Stimulated activated CD4-positive, alpha-beta T cell treated with anti-CD3 and anti-CD28 coated beads, Interleukin-4, amount 100 ng/mL, for 1 hour (primary cell): ENCODE measurements around the gene USF2.

Experiments used
- DNase-seq: peaks from one replicate; pipeline ENCODE4 v3.0.0-alpha.2; 2020

USF2 gene

GRCh38 chr19:35246466-35247092 is 22.2 kb upstream of the USF2 start:
- no peak for DNase-seq

GRCh38 chr19:35247526-35248309 is 21.0 kb upstream of the USF2 start:
- peak; percentile 64 for DNase-seq

- peak; percentile 67 for DNase-seq
Observed at GRCh38 chr19:35248310-35249145, 20.2 kb upstream of the USF2 start, which contains the start of gene LSR. TSS of gene LSR (plus strand) at chr19:35249002. CDS start at chr19:35249023, 21 bp downstream.

- no peak for DNase-seq
Observed at GRCh38 chr19:35249146-35249847, 19.5 kb upstream of the USF2 start.

- DNase-seq, result no peak
Observed at GRCh38 chr19:35249848-35250711, 18.7 kb upstream of the USF2 start.

GRCh38 chr19:35251456-35251855 is 17.3 kb upstream of the USF2 start:
- no peak for DNase-seq

- no peak for DNase-seq
Observed at GRCh38 chr19:35253316-35254286, 15.2 kb upstream of the USF2 start.

- no peak for DNase-seq
Observed at GRCh38 chr19:35254341-35255297, 14.1 kb upstream of the USF2 start.

GRCh38 chr19:35256566-35256965 is 12.2 kb upstream of the USF2 start:
- no peak for DNase-seq

- no peak for DNase-seq
Observed at GRCh38 chr19:35257113-35257461, 11.7 kb upstream of the USF2 start.

GRCh38 chr19:35260694-35261304 is 8.0 kb upstream of the USF2 start:
- no peak for DNase-seq

GRCh38 chr19:35261356-35262100 is 7.2 kb upstream of the USF2 start:
- no peak for DNase-seq

GRCh38 chr19:35262101-35262761 is 6.5 kb upstream of the USF2 start:
- no peak for DNase-seq

GRCh38 chr19:35264268-35265125 is 4.3 kb upstream of the USF2 start:
- DNase-seq, result no peak

GRCh38 chr19:35265126-35265899 is 3.4 kb upstream of the USF2 start:
- no peak for DNase-seq
